SHP77 (cell line): ENCODE measurements around the gene WDR37.

Source experiments
- DNase-seq, 2 experiments: peaks; one replicate each; lab custom pipeline; 2025; lab: John Stamatoyannopoulos, UW

Gene WDR37

GRCh38 chr10:1128649-1129048 is 72.5 kb downstream of the WDR37 start:
- DNase-seq = no peak

- DNase-seq = no peak
These were observed 74.0 kb downstream of the WDR37 start for GRCh38 chr10:1130226-1130625.

GRCh38 chr10:1130995-1131790 is 75.0 kb downstream of the WDR37 start:
- DNase-seq = no peak

DNA sequence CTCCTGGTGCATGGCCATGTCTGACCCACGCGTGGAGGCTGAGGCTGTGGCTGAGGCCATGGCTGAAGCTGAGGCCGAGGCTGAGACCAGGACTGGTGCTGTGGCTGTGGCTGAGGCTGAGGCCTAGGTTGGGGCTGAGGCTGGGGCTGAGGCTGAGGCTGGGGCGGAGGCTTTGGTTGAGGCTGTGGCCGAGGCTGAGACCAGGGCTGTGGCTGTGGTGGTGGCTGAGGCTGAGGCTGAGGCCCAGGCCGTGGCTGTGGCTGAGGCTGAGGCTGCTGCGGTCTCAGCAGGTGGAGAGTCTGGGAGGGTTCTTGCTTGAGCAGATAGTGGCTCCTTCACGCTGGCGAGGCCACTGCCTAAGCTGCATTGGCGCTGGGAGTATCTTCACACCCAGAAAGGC is 76.4 kb downstream of the WDR37 start:
- no peak for DNase-seq

- DNase-seq = no peak
These were observed 77.4 kb downstream of the WDR37 start for GRCh38 chr10:1133495-1134045.

GRCh38 chr10:1134156-1134555 is 78.0 kb downstream of the WDR37 start:
- no peak for DNase-seq

DNA sequence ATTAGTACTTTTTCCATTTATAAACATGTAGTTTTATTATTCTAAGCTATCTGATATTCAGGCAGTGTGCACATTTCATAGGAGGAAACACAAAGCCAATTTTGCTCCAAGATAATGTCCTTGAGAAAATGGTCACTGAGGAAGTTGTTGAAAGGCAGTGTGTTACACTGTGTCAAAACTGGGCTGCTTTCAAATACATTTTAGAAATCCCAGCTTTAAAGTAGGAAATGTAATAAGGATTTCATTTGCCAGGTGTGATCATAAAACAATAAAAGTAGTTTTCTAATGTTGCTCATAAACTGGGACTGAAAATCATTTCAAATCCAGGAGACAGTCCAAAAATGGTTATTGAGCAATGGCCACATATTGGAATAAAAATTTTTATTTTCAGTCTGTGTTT is 80.1 kb downstream of the WDR37 start:
- DNase-seq = no peak

DNA sequence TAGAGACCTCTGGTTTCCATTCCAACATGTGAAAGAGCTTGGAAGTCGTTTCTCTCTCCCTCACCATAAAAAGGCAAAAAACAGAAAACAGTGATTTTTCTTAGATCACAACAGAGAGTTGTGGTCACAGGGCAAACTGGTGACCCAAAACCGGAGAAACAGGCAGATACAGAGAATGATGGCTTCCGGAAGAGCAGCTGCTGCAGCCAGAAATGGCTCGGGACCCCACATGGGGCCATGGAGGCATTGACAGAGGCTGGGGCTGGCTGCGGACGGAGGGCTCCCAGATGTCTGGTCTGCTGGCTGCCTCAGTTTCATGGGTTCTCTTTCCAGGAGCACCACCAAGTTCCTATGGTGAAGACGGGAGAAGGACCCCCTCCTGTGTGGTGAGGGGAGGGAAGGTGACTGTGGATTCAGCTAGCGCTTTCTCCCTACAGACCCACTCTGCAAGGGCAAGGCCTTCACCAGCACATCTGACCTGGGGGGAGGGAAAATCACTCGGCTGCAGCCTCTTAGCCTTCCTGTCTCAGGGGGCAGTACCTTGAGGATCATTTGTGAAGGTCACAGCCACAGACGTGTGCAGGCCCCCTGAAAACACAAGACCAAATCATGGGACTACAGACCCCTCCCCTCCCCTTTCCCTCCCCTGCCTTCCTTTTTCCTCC is 81.4 kb downstream of the WDR37 start:
- DNase-seq = no peak

GRCh38 chr10:1138529-1138928 is 82.3 kb downstream of the WDR37 start:
- no peak for DNase-seq

- DNase-seq = no peak
These were observed 85.1 kb downstream of the WDR37 start for GRCh38 chr10:1141261-1141660.

GRCh38 chr10:1141701-1142100 is 85.5 kb downstream of the WDR37 start:
- no peak for DNase-seq

DNA sequence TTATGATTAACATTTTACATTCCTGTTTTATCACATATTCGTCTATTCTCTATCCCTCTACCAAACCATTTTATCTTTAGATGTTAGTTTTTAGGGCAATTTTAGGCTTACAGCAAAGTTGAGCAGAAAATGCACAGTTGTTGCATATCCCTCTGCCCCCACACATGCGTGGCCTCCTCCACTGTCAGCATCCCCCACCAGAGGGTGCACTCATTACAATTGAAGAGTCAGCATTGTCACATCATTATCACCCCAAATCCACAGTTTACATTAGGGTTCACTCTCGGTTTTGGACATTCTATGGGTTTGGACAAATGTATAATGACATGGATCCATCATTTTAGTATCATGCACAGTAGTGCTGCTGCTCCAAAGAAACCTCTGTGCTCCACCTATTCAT is 86.4 kb downstream of the WDR37 start:
- DNase-seq = peak; percentile 1 to 2

DNA sequence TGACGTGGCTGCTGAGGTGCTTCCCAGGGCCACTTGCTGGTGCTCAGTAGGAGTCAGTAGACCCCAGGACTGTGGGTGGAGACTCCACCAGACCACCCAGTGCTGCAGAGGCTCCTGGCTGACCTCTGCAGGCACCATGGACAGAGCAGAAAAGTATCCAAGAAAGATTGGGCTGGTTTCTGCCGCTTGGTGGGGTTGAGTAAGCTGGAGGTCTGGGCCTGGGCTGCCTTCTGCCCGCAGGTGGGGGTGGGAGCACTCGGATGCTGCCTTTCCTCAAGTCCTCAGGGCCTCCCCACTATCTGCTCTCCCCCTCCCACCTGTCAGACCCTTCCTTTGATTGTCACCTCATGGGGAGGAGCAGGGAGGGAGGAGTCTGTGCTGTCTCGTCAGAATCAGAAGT is 91.6 kb downstream of the WDR37 start:
- no peak for DNase-seq

DNA sequence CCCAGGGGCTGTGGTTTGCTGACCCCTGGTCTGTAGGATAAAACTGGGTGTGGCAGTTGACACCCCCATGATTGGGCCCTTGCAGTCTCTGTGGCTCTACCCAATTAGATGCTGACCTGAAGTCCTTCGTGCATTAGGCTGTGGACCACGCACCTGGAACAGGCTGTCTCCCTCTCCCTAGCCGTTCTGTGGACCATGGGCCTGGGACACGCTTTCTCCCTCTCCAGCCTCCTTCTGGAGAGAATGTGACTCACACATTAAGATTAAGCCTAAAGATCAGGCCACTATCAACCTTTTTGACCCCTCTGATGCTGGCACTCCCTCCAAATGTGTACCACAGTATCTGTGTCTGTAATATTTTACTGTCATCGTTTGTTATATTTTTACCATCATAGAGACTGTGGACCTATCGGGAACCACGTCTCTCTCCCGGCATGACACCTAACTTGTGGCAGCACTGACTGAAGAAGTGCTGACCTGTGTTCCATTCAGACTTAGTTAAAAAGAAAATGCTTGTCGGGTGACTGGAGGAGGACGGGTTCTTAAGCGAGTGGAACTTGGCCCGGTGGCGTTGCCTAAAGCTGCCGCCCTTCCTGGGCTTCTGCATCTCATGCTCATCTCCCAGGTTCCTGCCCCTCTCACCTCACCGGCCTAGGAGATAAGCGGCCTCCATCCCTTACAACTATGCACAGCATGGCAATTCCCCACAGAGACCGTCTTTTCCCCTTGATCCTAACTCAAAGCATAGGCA is 92.8 kb downstream of the WDR37 start:
- no peak for DNase-seq

- DNase-seq = no peak
These were observed 93.8 kb downstream of the WDR37 start for GRCh38 chr10:1149793-1150637.

DNA sequence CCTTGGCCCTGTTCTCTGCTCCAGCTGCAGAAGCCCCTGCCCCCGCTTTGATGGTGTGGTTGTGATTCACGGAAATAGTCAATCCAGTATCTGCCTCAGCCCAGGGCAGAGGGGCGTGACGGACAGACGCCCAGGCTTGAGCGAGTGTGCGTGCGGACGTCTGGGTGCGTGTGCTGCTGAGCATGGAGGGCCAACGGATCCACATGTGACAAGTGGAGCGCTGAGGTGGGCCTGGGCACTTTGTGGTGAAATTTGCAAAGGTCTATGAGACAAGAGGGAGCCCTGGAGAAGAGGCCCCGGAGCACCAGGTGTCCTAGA is 94.4 kb downstream of the WDR37 start:
- DNase-seq = no peak

GRCh38 chr10:1151076-1152033 is 95.2 kb downstream of the WDR37 start:
- DNase-seq = no peak

DNA sequence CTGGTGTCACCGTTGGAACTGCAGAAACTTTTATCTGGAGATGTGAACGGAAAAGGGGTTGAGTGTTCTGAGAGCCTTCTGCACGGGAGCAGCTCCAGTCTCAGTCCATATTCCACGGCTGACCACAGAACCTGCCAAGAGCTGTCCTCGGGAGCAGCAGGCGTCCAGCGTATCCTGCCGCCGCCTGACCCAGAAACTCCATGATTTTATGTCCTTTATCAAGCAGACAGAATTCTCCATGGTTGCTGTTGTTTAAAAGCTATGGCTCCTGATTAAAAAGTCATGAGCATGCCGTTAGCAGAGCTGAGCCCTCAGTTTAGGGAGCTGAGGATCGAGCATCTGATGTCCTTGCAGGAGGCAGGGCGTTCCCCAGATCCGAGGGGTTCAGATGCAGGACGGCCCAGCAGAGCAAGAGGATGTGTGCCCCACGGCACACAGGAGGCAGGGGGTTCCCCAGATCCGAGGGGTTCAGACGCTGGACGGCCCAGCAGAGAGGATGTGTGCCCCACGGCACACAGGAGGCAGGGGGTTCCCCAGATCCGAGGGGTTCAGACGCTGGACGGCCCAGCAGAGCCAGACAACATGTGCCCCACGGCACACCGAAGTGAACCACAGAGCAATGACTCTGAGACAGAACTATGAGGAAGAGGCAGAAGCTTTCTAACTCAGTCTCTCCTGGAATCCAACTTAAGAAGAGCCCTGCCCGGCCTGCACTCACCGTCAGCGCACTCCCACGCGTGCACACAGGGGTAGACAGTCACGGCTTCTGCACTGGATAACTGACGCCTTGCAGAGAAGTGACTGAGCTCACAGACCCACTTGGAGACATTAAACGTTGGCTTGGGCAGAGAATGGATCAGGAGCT is 96.4 kb downstream of the WDR37 start:
- no peak for DNase-seq

- DNase-seq = no peak
These were observed 97.1 kb downstream of the WDR37 start for GRCh38 chr10:1153251-1153763.
